IPS DF 4.7 (cell line): ENCODE results near the gene PPM1M.
"Not testable (repeated sequence)": the region's sequence is repeated elsewhere in the genome, so short reads cannot be mapped to it uniquely, and the experiment has no call there.

Source experiments
- DNase-seq: peaks from one replicate; pipeline ENCODE4 v3.0.0-alpha.2; 2013; ENCODE audit warnings: low spot score; ENCODE audit errors: extremely low read depth

Gene PPM1M

DNA sequence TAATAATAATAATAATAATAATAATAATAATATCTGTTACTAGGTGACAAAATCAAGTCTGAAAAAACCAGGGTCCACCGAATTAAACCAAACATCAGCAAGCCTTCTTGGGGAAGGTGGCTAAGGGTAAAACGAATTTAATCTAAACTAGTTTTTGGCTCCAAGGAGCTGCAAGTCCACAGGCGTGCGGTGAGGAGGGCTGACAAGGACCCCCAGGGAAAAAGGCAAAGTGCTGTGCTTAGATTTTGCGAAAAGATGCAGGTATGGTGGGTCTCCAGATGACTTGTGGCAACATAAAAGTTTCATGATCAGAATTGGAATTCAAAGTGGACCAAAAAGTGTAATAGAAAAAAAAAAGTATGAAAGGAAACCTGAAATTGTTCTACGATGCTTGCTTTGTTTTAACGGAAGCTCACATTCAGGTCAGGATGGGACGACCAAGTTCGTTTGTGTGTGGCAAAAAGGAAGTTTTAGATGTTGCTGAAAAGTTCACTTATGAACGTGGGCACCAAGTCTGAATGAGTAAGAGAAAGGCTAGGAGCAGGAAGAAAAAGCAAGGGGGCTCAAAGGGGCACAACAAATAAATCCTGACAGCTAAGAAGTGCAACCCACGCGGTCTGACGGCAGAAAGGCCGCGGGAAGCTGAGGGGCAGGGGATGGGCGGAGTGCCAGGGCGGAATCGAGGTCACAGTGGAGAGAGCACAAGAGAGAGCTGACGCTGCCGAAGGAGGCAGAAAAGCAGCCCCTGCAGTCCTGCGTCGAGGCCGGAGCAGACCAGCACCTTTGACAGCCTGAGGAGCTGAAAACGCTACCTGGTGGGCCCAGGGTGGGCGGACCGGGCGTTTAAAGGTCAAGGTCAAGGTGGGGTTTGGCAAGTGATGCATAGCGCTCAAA, 31.8 kb downstream of the PPM1M start:
- DNase-seq = no peak

DNA sequence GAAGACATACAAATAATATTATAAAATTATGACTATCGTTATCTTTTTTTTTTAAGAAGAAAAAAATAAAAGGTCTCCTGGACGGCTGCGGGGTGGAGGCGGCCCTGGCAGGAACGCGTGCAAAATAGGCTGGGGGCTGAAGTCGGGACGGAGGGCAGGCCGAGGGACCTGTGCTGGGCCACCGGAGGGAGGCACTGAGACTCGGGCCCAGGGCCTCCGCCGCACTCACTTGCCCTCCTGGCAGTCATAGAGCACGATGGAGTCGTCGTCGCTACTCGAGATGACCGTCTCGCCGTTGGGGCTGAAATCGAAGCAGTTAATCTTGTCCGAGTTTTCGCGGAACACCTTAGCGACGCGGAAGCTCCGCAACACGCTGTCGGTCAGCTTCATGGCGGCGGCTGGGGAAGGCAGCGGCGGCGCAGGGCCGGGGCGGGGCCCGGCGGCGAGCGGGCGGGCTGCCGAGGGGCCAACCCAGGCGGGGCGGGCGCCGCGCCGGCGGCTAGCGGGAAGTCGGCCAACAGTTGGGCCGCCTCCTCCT, 32.5 kb downstream of the PPM1M start:
- DNase-seq = no peak

DNA sequence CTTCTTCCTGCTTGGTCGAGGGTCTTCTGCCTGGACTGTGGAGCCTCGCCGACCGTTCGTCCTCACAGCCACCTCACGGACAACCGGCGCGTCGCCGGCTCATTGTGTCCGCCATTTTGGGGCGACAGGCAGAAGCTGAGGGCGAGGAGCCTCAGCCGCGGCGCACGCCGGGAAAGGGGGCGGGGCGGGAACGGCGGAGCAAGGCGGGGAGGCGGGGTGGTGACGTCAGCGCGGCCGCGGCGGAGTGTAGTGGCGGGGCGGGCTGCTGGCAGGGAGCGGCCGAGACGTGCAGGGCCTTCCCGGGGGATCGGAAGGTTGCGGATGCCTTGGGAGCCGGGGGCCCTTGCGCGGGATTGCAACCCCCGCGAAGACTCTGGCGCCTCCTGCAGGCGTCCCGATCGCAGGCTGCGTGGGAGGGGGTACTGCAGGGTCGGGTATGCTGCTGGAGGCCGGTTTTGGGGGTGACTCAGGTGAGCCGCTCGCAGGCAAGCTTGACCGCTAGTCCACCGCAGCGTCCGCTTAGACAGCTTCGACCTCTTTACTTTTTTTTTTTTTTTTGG, 33.0 kb downstream of the PPM1M start, which contains the start of gene WDR82:
Gene WDR82, minus strand, starts transcription at position 140 of the 560 bp plus-strand sequence. CDS start 288 bp downstream, outside the sequence.
- DNase-seq = no peak

DNA sequence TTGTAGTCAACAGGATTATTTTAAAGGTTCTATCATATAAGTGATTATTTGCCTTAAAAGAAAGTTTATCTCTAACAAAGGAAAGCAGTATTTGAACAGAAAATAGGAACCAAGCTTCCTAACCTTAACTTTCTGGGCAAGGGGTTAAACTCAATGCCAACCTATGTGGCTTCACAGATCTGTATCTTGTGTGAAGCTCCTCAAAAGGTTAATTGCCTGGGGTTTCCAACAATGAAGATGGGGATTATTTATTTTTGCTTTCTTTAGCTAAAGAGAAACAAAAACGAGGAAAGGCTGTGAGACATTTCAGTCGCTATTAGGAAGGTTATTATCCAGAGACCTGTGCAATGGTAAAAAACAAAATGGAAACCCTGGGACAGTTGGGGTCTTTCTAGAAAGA, 34.0 kb downstream of the PPM1M start:
- no peak for DNase-seq

DNA sequence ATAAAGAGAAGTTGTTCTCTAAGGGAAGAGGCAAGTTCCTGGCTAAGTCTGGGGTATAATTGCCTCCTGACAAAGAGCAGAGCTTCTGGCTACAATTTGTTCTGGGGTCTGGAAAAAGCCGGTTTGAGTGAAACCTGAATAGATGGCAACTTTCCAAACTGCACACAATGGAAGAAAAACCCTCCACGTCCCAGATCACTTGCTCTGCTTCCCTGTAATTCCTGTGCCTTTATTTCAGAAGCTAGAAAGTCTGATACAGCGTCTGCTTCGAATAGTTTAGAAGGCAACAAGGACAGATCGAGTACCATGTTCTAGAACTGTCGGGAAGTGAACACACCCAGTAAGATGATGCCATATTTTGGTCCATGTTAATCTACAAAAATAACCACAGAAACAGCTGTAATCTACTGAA, 34.5 kb downstream of the PPM1M start:
- DNase-seq = no peak

DNA sequence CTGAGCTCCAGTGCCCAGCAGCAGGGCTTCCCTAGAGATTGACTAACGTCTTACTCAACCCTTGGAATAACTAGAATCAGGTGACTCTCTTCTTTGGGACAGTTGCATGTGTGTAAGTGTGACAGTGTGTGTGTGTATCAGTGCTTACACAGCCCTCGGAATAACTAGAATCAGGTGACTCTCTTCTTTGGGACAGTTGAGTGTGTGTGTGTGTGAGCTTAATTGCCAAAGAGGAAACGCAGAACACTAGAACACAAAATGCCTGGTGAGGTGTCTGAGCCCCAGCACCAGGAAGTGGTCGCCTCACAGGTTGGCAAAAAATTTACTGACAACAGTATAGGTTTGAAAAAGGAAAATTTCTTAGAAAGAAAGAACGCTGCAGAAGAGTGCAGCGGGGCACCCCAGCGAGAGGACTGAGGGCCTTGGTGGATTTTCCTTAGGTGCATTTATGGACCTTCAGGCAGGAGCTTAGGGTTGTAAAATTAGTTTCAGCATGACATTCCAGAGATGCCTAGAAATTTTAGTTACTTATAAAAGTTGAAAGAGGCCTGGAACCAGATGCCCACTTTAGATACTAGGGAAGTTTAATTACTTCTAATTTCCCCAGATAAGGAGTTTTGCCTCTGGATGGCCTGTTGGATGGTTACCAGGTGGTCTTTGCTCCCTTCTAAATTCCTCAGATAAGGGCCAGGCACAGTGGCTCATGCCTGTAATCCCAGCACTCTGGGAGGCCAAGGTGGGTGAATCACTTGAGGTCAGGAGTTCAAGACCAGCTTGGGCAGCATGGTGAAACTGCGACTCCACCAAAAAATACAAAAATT, 36.6 kb downstream of the PPM1M start:
- DNase-seq = no peak

DNA sequence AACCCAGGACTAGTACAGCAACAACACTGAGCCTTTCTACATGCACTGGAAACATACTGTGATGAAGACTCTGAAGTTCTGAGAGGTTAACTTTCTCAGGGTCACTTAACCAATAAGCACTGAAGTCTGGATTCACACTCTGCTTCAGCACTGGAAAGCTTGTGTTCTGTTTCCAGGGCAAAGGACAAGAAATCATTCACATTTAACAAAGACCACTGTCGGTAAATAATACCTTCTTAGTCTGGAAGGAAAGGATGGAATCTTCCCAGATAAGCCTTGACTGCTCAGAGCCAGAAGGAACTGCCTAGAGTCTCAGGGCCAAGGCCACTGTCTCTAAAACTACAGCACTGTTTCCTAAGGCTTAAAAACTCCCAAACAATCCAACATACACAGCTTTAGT, 37.7 kb downstream of the PPM1M start:
- DNase-seq = no peak

DNA sequence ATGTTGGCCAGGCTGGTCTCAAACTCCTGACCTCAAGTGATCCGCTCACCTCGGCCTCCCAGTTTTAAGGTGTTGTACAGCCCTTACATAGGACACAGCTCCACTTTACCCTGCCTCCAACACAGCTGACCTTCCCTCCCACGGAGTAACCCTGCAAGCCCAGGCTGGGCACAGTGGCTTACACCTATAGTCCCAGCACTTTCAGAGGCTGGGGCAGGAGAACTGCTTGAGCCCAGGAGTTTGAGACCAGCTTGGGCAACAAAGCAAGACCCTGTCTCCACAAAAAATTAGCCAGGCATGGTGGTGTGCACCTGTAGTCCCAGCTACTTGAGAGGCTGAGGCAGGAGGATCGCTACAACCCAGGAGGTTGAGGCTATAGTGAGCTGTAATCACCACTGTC, 38.5 kb downstream of the PPM1M start:
- not testable (repeated sequence) for DNase-seq

DNA sequence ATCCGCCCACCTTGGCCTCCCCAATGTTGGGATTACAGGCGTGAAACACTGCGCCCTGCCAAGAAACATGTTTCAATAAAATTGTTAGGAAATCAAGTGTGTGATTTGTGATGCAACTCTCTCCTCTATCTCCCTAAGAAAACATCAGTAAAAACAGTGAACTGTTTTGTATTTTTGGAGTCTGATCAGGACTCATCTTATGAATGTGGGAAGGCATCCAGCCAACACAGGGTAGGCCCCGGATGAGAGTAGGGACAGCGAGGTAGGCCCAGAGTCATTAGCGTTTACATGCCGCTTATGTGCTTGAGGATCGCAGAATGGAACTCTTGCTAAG, 41.2 kb downstream of the PPM1M start:
- DNase-seq = no peak

DNA sequence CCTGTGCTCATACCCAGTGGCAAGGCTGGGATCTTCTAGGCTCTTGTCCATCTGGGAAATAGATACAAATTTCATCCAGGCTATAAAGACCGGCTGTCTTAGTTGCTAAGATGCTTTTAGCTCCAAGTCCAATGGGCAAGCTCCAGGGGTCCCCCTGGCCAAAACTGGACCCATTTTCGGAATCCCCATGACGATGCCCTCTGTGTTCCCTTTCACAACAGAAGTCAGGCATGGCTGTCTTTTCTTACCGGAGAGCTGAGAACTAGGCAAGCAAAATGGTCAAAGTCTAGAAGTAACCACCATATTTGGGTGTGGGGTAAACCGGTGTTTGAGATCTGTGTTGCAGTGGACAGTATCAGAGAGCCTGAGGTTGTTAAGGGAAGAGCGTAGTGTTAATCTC, 43.1 kb downstream of the PPM1M start:
- DNase-seq = no peak

DNA sequence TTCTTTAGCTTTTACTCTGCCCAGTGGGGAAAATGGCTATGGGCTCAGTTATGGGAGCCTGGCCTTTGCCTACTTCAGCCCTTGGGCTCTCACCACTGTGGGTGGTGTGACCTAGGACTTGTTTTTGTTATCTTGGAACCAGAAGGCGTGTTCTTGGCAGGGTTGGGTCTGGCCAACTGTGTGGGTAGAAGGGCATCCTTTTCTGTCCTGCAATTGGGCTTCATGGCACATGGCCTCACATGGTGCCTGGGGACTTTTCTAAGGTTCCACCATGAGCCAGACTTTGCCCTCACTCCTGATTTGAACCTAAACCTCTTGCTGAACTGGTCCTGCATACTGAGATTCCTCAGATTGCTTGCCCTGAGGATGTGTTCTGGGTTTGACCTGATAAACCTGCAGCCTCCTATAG, 43.8 kb downstream of the PPM1M start:
- DNase-seq = no peak

DNA sequence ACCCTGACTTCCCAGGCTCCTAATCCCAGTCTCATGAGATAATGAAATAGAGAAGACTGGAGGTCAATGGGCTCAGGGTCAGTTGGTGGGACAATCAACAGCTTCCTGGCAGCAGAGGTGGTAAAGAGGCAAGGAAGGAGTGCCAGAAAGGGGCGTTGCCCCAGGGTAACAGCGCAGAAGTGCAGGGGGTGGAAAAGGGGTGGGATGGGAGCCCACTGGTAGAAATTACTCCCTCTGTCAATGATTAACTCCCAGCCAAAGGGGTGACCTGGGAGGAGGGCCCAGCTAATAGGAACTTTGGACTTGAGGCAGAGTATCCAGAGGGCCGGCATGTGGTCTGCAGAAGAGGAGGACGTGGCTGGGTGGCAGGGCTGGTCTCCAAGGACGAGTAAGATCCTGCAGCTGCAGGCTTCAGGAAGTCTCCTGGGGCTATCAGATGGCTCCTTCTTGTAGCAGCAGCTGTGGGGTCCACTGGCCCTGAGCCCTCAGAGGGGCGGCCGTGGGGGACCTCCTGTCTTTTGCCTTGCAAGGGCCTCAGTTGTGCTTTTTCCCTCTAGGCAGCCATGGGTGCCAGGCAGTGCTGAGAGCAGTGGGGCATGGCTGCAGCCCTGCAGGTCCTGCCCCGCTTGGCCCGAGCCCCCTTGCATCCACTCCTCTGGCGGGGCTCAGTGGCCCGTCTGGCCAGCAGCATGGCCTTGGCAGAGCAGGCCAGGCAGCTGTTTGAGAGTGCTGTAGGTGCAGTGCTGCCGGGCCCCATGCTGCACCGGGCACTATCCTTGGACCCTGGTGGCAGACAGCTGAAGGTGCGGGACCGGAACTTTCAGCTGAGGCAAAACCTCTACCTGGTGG, 44.4 kb downstream of the PPM1M start:
- no peak for DNase-seq

DNA sequence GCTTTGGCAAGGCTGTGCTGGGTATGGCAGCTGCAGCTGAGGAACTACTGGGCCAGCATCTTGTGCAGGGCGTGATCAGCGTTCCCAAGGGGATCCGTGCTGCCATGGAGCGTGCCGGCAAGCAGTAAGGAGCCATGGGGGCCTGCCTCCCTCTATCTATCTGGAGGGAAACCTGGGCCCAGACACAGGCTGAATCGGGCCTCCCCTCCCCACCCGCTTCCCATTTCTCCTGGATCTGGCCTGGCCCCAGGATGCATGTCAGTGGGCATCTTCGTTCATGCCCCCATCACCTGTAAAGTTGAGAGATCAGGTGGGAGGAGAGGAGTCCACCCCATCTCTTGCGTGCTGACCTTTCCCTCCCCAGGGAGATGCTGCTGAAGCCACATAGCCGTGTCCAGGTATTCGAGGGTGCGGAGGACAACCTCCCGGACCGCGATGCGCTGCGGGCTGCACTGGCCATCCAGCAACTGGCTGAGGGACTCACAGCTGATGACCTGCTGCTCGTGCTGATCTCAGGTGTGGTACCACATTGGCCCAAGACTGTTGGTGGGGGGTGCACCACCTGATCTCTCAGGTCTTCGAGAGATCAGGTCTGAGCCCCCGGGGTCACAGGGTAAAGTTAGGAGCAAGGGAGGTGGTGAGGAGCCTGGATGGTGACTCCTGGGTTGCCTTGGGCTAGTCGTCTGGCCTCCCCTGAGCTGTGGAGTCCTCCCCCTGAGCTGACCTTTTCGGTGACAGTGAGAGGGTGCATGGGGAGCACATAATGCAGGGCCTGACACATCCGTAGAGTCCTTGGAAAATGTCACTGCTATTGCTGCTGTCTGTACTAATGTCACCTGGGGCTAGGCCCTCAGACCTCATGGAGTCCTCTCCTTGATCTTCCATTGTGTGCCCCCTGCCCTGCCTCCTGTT, 45.3 kb downstream of the PPM1M start:
- no peak for DNase-seq

DNA sequence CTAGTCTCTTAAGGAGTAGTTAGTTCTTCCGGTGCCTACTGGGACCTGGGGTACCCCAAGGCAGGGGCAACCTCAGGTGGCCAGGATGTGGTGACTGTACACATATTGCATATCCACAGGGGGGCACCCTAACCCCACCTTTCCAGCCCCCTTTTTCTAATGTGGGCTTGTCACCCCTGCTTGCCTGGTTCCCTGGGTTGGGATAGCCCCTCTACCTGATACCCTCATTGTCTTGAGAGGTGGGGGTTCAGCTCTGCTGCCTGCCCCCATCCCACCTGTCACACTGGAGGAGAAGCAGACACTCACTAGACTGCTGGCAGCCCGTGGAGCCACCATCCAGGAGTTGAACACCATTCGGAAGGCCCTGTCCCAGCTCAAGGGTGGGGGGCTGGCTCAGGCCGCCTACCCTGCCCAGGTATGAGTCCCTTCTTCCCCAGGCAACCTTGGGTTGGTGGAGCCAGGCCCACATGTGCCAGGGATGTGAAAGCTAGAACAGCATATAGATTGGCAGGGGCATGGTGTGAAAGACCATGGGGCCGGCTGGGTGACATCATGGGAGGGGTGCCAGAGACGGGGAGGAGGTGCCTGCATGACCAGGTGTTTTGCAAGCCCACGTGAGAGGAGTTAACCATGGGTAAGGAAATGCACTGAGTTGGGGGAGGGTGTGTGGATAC, 46.1 kb downstream of the PPM1M start:
- DNase-seq = no peak

DNA sequence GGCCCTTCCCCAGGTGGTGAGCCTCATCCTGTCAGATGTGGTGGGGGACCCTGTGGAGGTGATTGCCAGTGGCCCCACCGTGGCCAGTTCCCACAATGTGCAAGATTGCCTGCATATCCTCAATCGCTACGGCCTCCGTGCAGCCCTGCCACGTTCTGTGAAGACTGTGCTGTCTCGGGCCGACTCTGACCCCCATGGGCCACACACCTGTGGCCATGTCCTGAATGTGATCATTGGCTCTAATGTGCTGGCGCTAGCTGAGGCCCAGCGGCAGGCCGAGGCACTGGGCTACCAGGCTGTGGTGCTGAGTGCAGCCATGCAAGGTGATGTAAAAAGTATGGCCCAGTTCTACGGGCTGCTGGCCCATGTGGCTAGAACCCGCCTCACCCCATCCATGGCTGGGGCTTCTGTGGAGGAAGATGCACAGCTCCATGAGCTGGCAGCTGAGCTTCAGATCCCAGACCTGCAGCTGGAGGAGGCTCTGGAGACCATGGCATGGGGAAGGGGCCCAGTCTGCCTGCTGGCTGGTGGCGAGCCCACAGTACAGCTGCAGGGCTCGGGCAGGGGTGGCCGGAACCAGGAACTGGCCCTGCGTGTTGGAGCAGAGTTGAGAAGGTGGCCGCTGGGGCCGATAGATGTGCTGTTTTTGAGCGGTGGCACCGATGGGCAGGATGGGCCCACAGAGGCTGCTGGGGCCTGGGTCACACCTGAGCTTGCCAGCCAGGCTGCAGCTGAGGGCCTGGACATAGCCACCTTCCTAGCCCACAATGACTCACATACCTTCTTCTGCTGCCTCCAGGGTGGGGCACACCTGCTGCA, 46.9 kb downstream of the PPM1M start:
- DNase-seq = no peak

DNA sequence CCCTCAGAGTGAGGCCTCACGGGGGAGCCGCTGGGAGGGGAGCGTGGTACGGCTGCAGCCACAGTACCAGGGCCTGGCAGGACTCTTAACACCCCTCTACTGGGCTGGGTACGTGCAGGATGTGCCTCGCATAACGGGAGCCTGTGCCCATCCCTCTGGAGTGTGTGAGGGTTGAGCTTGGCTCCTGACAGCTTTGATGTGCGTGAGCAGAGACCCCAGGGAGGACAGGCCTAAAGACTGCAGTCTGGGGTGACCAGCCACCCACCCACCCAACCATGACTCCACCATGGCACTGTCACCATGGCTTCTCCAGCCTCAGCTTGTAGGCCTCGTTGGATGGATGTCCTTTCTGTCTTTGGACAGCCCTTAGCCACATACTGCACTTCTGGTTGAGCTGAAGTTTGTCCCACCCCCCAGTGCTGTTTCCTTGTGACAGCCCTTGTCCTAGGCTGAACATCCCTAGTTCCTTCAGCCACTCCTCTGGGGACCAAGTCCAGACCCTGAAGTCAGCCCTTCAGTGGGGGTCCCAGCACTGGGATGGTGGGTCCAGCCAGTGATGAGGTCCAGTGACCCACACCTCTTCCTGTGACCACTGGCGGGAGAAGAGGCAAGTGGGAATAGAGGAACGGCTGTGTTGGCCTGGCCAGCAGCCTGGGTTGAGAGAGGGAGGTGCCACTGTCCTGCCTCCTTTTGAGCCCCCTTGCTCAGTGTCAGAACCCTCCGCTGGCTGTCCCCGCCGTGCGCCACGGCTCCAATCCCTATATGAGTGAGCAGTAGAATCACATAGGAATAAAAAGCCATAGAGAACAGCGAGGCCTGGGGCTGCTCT, 48.1 kb downstream of the PPM1M start:
- no peak for DNase-seq

DNA sequence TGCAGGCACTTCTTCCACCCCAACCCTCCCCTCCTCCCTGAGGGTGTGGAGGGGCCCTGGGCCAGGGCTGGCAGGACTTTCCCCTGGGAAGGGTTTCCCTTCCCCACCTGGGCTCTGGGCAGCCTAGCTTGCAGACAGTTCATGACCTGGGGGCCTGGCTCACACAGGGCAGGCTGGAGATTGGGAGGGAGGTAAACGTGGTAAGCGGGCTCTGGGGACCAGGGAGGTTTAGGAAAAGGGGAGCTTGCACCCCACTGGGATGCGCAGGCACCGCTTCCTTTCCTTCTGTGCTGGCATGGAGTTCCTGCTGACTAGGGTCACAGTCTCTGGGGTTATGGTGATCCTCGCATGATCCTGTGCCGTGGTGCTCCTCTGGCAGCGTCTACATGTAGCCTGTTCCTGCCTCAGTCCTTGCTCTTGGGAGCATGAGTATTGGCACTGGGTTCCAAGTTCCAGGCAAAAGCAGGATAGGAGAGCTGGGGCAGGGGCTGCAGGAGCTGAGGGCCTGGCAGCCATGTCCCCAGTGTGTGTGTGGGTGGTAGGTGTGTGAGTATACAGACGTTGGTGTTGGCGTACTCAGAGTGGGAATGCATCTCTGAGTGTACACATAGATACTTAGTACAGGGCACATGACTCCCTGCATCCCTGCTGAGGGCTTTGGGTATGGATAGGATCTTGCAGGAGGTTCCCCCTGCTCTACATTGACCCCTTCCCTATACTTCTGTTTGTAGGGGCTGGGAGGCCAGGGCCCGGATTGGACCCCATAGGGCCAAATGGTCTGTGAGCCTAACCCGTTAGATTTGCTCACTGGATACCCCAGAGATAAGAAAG, 49.0 kb downstream of the PPM1M start:
- no peak for DNase-seq
